Endothelial cell of umbilical vein (primary cell): ENCODE data around the gene COQ6. TPM values are rescaled to one million over a fixed set of nuclear protein-coding genes. Genes with fewer than 3 reads are reported as not detected.

Experiments
- BruUV-seq: library from RNA; stranded (reverse); fragments of 400-500 nt; replicated peaks from 2 replicates; lab custom pipeline; 2021; lab: Mats Ljungman, UMichigan
- CTCF ChIA-PET: fragments of 300-600, 350-600 bp; sonication (Branson Sonifier 250); formaldehyde crosslinking; loops from one replicate; lab custom pipeline; 2021; ENCODE audit warnings: antibody characterized with exemption, inconsistent platforms; lab: Charles Lee
- POLR2A ChIA-PET: fragments of 300-600, 350-600 bp; sonication (Branson Sonifier 250); formaldehyde crosslinking; loops from one replicate; lab custom pipeline; 2021; ENCODE audit warnings: antibody characterized with exemption, inconsistent platforms; lab: Charles Lee
- DNase-seq: peaks from one replicate; pipeline ENCODE4 v3.0.0-alpha.2; 2011; ENCODE audit warnings: low read depth, low spot score
- FAIRE-seq: peaks from 2 replicates; lab custom pipeline; 2011; peaks lifted over from hg19 to GRCh38; lab: Jason Lieb, UNC
- H2AFZ ChIP-seq: 2 replicates; pipeline ENCODE4 v1.6.0; 2012; ENCODE audit warnings: low read depth, low read length, control low read depth, inconsistent platforms
- H3K27ac ChIP-seq: 2 replicates; pipeline ENCODE4 v1.5.1; 2011; ENCODE audit warnings: low read depth, mild to moderate bottlenecking, control low read depth, low read length, moderate library complexity; ENCODE audit not compliant: insufficient read depth
- H3K27me3 ChIP-seq, 2 experiments: 2 replicates each; pipeline versions ENCODE4 v1.6.0 to v1.6.1; 2011; ENCODE audit warnings: low read length in 2 of 2, mixed read lengths in 1 of 2; ENCODE audit not compliant: control insufficient read depth in 2 of 2, insufficient read depth in 2 of 2
- H3K36me3 ChIP-seq, 2 experiments: 2 replicates in 1 of 2; 3 replicates in 1 of 2; pipeline ENCODE4 v1.5.1; 2011; ENCODE audit warnings: low read length in 2 of 2, mild to moderate bottlenecking in 1 of 2, moderate library complexity in 1 of 2; ENCODE audit not compliant: control insufficient read depth in 2 of 2, insufficient read depth in 2 of 2; ENCODE audit errors: extremely low read depth in 1 of 2
- H3K4me1 ChIP-seq: 3 replicates; pipeline ENCODE4 v1.5.1; 2011; ENCODE audit warnings: mild to moderate bottlenecking, low read length; ENCODE audit not compliant: control insufficient read depth, insufficient read depth; ENCODE audit errors: extremely low read depth
- H3K4me2 ChIP-seq: 2 replicates; pipeline ENCODE4 v1.6.1; 2011; ENCODE audit warnings: low read length, control low read depth, mixed read lengths; ENCODE audit not compliant: insufficient read depth
- H3K4me3 ChIP-seq, 3 experiments: fragments of 200-600 bp in 1 of 3; sonication (generic), shearing (Covaris generic) in 1 of 3; replicated peaks in 1 of 3; 2 replicates each; pipeline ENCODE4 v1.5.1; 2011 to 2016; ENCODE audit warnings: control low read depth in 3 of 3, low read length in 3 of 3, mild to moderate bottlenecking in 2 of 3, inconsistent platforms in 1 of 3, low read depth in 1 of 3, moderate library complexity in 1 of 3; ENCODE audit not compliant: insufficient read depth in 1 of 3
- H3K79me2 ChIP-seq: 2 replicates; pipeline ENCODE4 v1.6.0; 2012; ENCODE audit warnings: low read length, inconsistent platforms; ENCODE audit not compliant: control insufficient read depth, insufficient read depth
- H3K9ac ChIP-seq: replicated peaks from 2 replicates; pipeline ENCODE3; 2011; ENCODE audit warnings: low read length, control low read depth; ENCODE audit not compliant: insufficient read depth; ENCODE audit errors: extremely low read depth
- H3K9me1 ChIP-seq: replicated peaks from 3 replicates; pipeline ENCODE4 v1.6.0; 2011; ENCODE audit warnings: mild to moderate bottlenecking, low read length; ENCODE audit not compliant: control insufficient read depth, insufficient read depth; ENCODE audit errors: extremely low read depth
- H3K9me3 ChIP-seq: replicated peaks from 2 replicates; pipeline ENCODE4 v1.5.1; 2012; ENCODE audit warnings: low read length, inconsistent platforms; ENCODE audit not compliant: control insufficient read depth, insufficient read depth
- H4K20me1 ChIP-seq: replicated peaks from 2 replicates; pipeline ENCODE3; 2011; ENCODE audit warnings: mild to moderate bottlenecking, low read length; ENCODE audit not compliant: control insufficient read depth, insufficient read depth; ENCODE audit errors: extremely low read depth
- EZH2 ChIP-seq: IDR thresholded peaks from 2 replicates; pipeline ENCODE4 v1.6.1; 2012; ENCODE audit warnings: borderline replicate concordance, low read depth, mild to moderate bottlenecking, moderate library complexity, low read length, inconsistent platforms; ENCODE audit not compliant: severe bottlenecking
- FOS ChIP-seq: IDR thresholded peaks from 2 replicates; pipeline ENCODE4 v1.6.1; 2011; ENCODE audit warnings: mild to moderate bottlenecking, low read length, moderate library complexity, borderline replicate concordance; ENCODE audit not compliant: insufficient read depth
- GATA2 ChIP-seq: IDR thresholded peaks from 2 replicates; pipeline ENCODE4 v1.7.0; 2011; ENCODE audit warnings: low read depth, mild to moderate bottlenecking, moderate library complexity, mixed read lengths, low read length; ENCODE audit not compliant: insufficient read length, insufficient read depth
- JUN ChIP-seq: IDR thresholded peaks from 2 replicates; pipeline ENCODE4 v1.6.1; 2011; ENCODE audit warnings: borderline replicate concordance, low read depth; ENCODE audit not compliant: insufficient read length, insufficient read depth
- MYC ChIP-seq: IDR thresholded peaks from one replicate; pipeline ENCODE4 v1.6.1; 2011; ENCODE audit warnings: mild to moderate bottlenecking, low read depth, low read length
- POLR2A ChIP-seq: IDR thresholded peaks from 2 replicates; pipeline ENCODE4 v1.6.1; 2012; ENCODE audit warnings: low read depth, mild to moderate bottlenecking, control low read depth, low read length
- POLR2AphosphoS5 ChIP-seq: IDR thresholded peaks from 2 replicates; pipeline ENCODE4 v1.6.1; 2012; ENCODE audit warnings: low read depth, mild to moderate bottlenecking, control low read depth, low read length, moderate library complexity; ENCODE audit not compliant: insufficient read depth
- dilution Hi-C: fragments of 300-500 bp; cut with MboI; formaldehyde crosslinking; loops from one replicate; pipeline ENCODE4 v1.15.0; 2019; ENCODE audit warnings: low sequenced_read_pairs; ENCODE audit not compliant: extremely low pct_ligation_motif_present
- intact Hi-C: fragments of 100-400 bp; cut with micrococcal nuclease; formaldehyde crosslinking; loops from one replicate; pipeline ENCODE4 v1.10.0; 2022
- polyA plus RNA-seq, 4 experiments: library from polyadenylated mRNA; depleted of rRNA in 3 of 4; stranded (reverse) in 3 of 4; unstranded in 1 of 4; fragments of >200 nt; gene quantifications; 2 replicates each; pipeline versions ENCODE4 v1.2.1 to v1.2.3, GENCODE V29; 2011 to 2012; ENCODE audit warnings: missing spikeins in 1 of 4
- total RNA-seq: library from RNA; stranded (reverse); gene quantifications from 2 replicates; pipeline ENCODE4 v1.2.3, GENCODE V29; 2021
- TF ChIP-seq, protein P1 (sequence below): IDR thresholded peaks from 2 replicates; pipeline ENCODE4 v1.6.1; 2011; ENCODE audit not compliant: insufficient read depth, insufficient read length
- TF ChIP-seq, protein P2 (sequence below), 2 donors: IDR thresholded peaks; 1 replicate in 1 of 2; 2 replicates in 1 of 2; pipeline ENCODE4 v1.5.1; 2011; ENCODE audit warnings: low read length in 2 of 2, mild to moderate bottlenecking in 2 of 2, moderate library complexity in 2 of 2, control low read depth in 1 of 2, inconsistent platforms in 1 of 2, low read depth in 1 of 2; ENCODE audit not compliant: insufficient read depth in 1 of 2; ENCODE audit errors: extremely low read depth in 1 of 2

The COQ6 gene
- total and polyA plus RNA-seq, 2 donors (not counting 3 experiments of a cell fraction or from before 2014, with no cell fraction given), result 20.7 to 35.3 TPM

DNA sequence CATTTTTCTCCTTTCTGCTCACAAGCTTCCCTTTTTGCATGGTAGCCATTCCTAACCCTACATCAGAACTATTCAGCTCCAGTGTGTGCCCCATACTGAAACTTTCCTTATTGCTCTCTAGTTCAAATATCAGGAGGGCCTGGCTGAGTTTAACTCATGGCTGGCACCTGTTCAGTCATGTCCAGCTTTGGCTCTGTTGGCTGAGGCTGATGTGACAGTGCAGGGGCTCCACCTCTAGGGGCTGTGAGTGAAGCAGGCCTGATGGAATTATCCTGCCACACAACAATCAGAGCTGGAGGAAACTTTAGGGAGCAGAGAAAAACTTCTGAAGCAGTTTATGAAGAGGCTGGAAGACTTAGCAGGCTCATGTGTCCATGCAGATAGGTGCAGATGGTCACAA lies 8.5 kb downstream of the COQ6 start:
- H3K79me2 ChIP-seq, result no peaks in the 10 kb centered on the region
- FAIRE-seq (no peak), DNase-seq (no peak)
- H3K4me1 ChIP-seq, result no peaks in the 10 kb centered on the region
- no peak overlapping the region for H3K9ac ChIP-seq
- H3K27me3 ChIP-seq, result no peaks in the 10 kb centered on the region
- no peak overlapping the region for H3K4me3 ChIP-seq
- CTCF ChIA-PET, result interaction anchor here (1.2 kb wide), 1 partner anchor 16 kb away, joined by 4 read pairs; no protein-coding TSS in a partner anchor
- dilution Hi-C loops, result no loop called here
- intact Hi-C loops, result no loop called here
- no peak overlapping the region for H3K27ac ChIP-seq
- no peaks in the 10 kb centered on the region for H3K9me3 ChIP-seq
- peaks cover 12 to 38% of the 10 kb centered on the region in 2 experiments for H3K36me3 ChIP-seq
- H3K9me1 ChIP-seq, result no peaks in the 10 kb centered on the region
- no peak overlapping the region for H3K4me2 ChIP-seq
- TF ChIP-seq POLR2AphosphoS5, result no peak
- POLR2A ChIA-PET, result interaction anchor here (0.6 kb wide), 1 partner anchor 49 kb away, joined by 3 read pairs; no protein-coding TSS in a partner anchor
- no peak overlapping the region for H2AFZ ChIP-seq
- BruUV-seq, result no TSS peak
- no peaks in the 10 kb centered on the region for H4K20me1 ChIP-seq

DNA sequence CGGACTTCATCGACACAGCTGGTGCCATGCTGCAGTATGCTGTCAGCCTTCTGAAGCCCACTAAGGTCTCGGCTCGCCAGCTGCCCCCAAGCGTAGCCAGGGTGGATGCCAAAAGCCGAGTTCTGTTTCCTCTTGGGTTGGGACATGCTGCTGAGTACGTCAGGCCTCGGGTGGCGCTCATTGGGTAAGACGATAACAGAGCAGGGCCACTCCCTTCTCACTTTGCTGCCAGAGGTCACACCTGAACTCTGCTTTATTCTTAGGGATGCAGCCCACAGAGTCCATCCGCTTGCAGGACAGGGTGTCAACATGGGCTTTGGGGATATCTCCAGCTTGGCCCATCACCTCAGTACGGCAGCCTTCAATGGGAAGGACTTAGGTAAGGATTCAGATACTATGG lies 11.1 kb downstream of the COQ6 start:
- intact Hi-C loops, result no loop called here
- POLR2A ChIA-PET, result no interaction called here

More for the DNA sequence above, 11.1 kb downstream of the COQ6 start:
- no peaks in the 10 kb centered on the region for H3K79me2 ChIP-seq
- H3K4me3 ChIP-seq, result no peak overlapping the region
- TF ChIP-seq JUN (no peak), GATA2 (no peak), MYC (no peak), FOS (no peak), POLR2A (no peak), EZH2 (no peak), POLR2AphosphoS5 (no peak)
- TF ChIP-seq, protein P1, sequence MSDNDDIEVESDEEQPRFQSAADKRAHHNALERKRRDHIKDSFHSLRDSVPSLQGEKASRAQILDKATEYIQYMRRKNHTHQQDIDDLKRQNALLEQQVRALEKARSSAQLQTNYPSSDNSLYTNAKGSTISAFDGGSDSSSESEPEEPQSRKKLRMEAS, result no peak
- TF ChIP-seq, protein P2, sequence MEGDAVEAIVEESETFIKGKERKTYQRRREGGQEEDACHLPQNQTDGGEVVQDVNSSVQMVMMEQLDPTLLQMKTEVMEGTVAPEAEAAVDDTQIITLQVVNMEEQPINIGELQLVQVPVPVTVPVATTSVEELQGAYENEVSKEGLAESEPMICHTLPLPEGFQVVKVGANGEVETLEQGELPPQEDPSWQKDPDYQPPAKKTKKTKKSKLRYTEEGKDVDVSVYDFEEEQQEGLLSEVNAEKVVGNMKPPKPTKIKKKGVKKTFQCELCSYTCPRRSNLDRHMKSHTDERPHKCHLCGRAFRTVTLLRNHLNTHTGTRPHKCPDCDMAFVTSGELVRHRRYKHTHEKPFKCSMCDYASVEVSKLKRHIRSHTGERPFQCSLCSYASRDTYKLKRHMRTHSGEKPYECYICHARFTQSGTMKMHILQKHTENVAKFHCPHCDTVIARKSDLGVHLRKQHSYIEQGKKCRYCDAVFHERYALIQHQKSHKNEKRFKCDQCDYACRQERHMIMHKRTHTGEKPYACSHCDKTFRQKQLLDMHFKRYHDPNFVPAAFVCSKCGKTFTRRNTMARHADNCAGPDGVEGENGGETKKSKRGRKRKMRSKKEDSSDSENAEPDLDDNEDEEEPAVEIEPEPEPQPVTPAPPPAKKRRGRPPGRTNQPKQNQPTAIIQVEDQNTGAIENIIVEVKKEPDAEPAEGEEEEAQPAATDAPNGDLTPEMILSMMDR (IDR thresholded peaks at IDR 0.05; ENCODE audit: extremely low read depth in 1 of 2, insufficient read depth in 1 of 2, low read depth in 1 of 2, low read length in 2 of 2), result no peak
- no TSS peak for BruUV-seq
- FAIRE-seq (no peak), DNase-seq (no peak)
- H3K9me3 ChIP-seq, result no peaks in the 10 kb centered on the region
- CTCF ChIA-PET, result interaction anchor here (0.8 kb wide), 1 partner anchor 17 kb away, joined by 3 read pairs; no protein-coding TSS in a partner anchor
- H2AFZ ChIP-seq, result no peak overlapping the region
- peaks cover 10 to 28% of the 10 kb centered on the region in 2 experiments for H3K36me3 ChIP-seq
- dilution Hi-C loops, result no loop called here
- no peak overlapping the region for H3K4me2 ChIP-seq
- H3K9ac ChIP-seq, result no peak overlapping the region
- H4K20me1 ChIP-seq, result no peaks in the 10 kb centered on the region
- H3K27ac ChIP-seq, result no peak overlapping the region
- no peaks in the 10 kb centered on the region for H3K9me1 ChIP-seq
- H3K4me1 ChIP-seq, result no peaks in the 10 kb centered on the region
- H3K27me3 ChIP-seq, result no peaks in the 10 kb centered on the region
